Tibial artery (tissue), 4 donors: ENCODE measurements around the gene TRAF3.
"Not testable (repeated sequence)": the region's sequence is repeated elsewhere in the genome, so short reads cannot be mapped to it uniquely, and the experiment has no call there.

Experiments
- DNase-seq, 2 donors: peaks; one replicate each; pipeline ENCODE4 v3.0.0-alpha.2; 2019
- H3K27ac ChIP-seq, 2 donors: fragments of 200-600 bp; sonication (generic) in 1 of 2; 1 replicate in 1 of 2; 2 replicates in 1 of 2; pipeline ENCODE4 v1.5.1; 2018 to 2019; ENCODE audit warnings: mild to moderate bottlenecking in 1 of 2
- H3K27me3 ChIP-seq, 2 donors: fragments of 200-600 bp; sonication (generic) in 1 of 2; one replicate each; pipeline versions ENCODE4 v1.5.1 to v1.6.0; 2016 to 2019
- H3K36me3 ChIP-seq, 3 donors: fragments of 200-600 bp; sonication (generic) in 2 of 3; one replicate each; pipeline ENCODE4 v1.5.1; 2016 to 2019; ENCODE audit warnings: mild to moderate bottlenecking in 2 of 3
- H3K4me1 ChIP-seq, 4 donors: fragments of 200-600 bp; sonication (generic) in 2 of 4; 1 replicate in 3 of 4; 2 replicates in 1 of 4; pipeline ENCODE4 v1.5.1; 2016 to 2019
- H3K4me3 ChIP-seq, 2 donors: fragments of 200-600 bp; sonication (generic) in 1 of 2; 1 replicate in 1 of 2; 2 replicates in 1 of 2; pipeline ENCODE4 v1.5.1; 2018 to 2019; ENCODE audit warnings: mild to moderate bottlenecking in 2 of 2
- H3K9me3 ChIP-seq, 3 donors: fragments of 200-600 bp; sonication (generic) in 1 of 3; one replicate each; pipeline ENCODE4 v1.5.1; 2016 to 2019
- CTCF ChIP-seq, 2 experiments: fragments of 200-600 bp in 1 of 2; fragments of 450-650 bp in 1 of 2; IDR thresholded peaks; one replicate each; pipeline ENCODE4 v1.5.1; 2017 to 2019; ENCODE audit warnings: antibody characterized with exemption in 2 of 2, mild to moderate bottlenecking in 1 of 2, moderate library complexity in 1 of 2
- intact Hi-C: fragments of 100-400 bp; cut with DNase I; formaldehyde crosslinking; loops from one replicate; pipeline ENCODE4 v1.15.0; 2023; ENCODE audit warnings: low total_unique reads

TRAF3 gene

GRCh38 chr14:102817942-102818940, 41.0 kb downstream of the TRAF3 start:
- Histone ChIP-seq H3K4me3 (no peak overlapping the region), H3K27me3 (no peaks in the 10 kb centered on the region), H3K9me3 (no peaks in the 10 kb centered on the region), H3K27ac (no peak overlapping the region), H3K36me3 (no peaks in the 10 kb centered on the region), H3K4me1 (no peaks in the 10 kb centered on the region)
- intact Hi-C loops = no loop called here
- DNase-seq = no peak
- no peak for TF ChIP-seq CTCF (IDR thresholded peaks at IDR 0.05)

GRCh38 chr14:102819176-102819628, 42.0 kb downstream of the TRAF3 start:
- Histone ChIP-seq H3K4me1 (no peaks in the 10 kb centered on the region), H3K9me3 (no peaks in the 10 kb centered on the region), H3K27me3 (no peaks in the 10 kb centered on the region), H3K4me3 (no peak overlapping the region), H3K36me3 (no peaks in the 10 kb centered on the region), H3K27ac (no peak overlapping the region)
- no peak for TF ChIP-seq CTCF (IDR thresholded peaks at IDR 0.05)
- intact Hi-C loops = no loop called here
- DNase-seq = no peak

- Histone ChIP-seq H3K4me1 (no peaks in the 10 kb centered on the region), H3K4me3 (no peak overlapping the region), H3K9me3 (no peaks in the 10 kb centered on the region), H3K27me3 (no peaks in the 10 kb centered on the region), H3K36me3 (no peaks in the 10 kb centered on the region), H3K27ac (no peak overlapping the region)
- no peak for TF ChIP-seq CTCF (IDR thresholded peaks at IDR 0.05)
- no peak for DNase-seq
- intact Hi-C loops = no loop called here
These were observed 42.6 kb downstream of the TRAF3 start for GRCh38 chr14:102819747-102820330.

GRCh38 chr14:102821252-102821651, 44.0 kb downstream of the TRAF3 start:
- Histone ChIP-seq H3K9me3 (no peaks in the 10 kb centered on the region), H3K27me3 (no peaks in the 10 kb centered on the region), H3K4me1 (peaks cover 0 to 5% (median 0%) of the 10 kb centered on the region in 4 donors), H3K36me3 (no peaks in the 10 kb centered on the region), H3K27ac (no peak overlapping the region), H3K4me3 (no peak overlapping the region)
- no peak for DNase-seq
- intact Hi-C loops = no loop called here
- no peak for TF ChIP-seq CTCF (IDR thresholded peaks at IDR 0.05)

GRCh38 chr14:102822311-102822863, 45.1 kb downstream of the TRAF3 start:
- DNase-seq = no peak
- TF ChIP-seq CTCF (IDR thresholded peaks at IDR 0.05) = no peak
- H3K27ac ChIP-seq = no peak overlapping the region
- H3K36me3 ChIP-seq = no peaks in the 10 kb centered on the region
- H3K27me3 ChIP-seq = no peaks in the 10 kb centered on the region
- H3K4me3 ChIP-seq = no peak overlapping the region
- H3K9me3 ChIP-seq = no peaks in the 10 kb centered on the region
- peaks cover 0 to 5% (median 0%) of the 10 kb centered on the region in 4 donors for H3K4me1 ChIP-seq
- intact Hi-C loops = no loop called here

- H3K36me3 ChIP-seq, H3K27ac ChIP-seq, intact Hi-C loops, DNase-seq, H3K4me1 ChIP-seq, H3K4me3 ChIP-seq, H3K27me3 ChIP-seq, H3K9me3 ChIP-seq: not testable (repeated sequence)
These were observed 45.6 kb downstream of the TRAF3 start for GRCh38 chr14:102822887-102823286.
